ENCODE data around the gene GLI2.

Gene GLI2

GRCh38 chr2:120750488-120751210 lies 15.0 kb downstream of the GLI2 start:
- Histone ChIP-seq H3K9ac (peak overlapping the region in 2 of 11 experiments; percentile 61 to 65; a peak in 3 of 22 replicates), H3K4me2 (peak overlapping the region in 10 of 11 experiments; percentile 23 to 89 (median 78); a peak in 18 of 22 replicates), H4K20me1 (0 out of 22 replicates have a peak, but pooled peaks cover 0 to 1% (median 0%) of the 10 kb centered on the region in 11 experiments), H3K4me3 (peak overlapping the region in 1 of 10 experiments; percentile 31; a peak in 1 of 20 replicates), H3K36me3 (no peaks in the 10 kb centered on the region), H3K27me3 (no peaks in the 10 kb centered on the region), H3K27ac (peak overlapping the region in 3 of 11 experiments; percentile 57 to 67 (median 60); a peak in 6 of 22 replicates), H3K4me1 (peaks cover 6 to 25% (median 21%) of the 10 kb centered on the region in 10 experiments; a peak in 19 of 20 replicates), H3K9me3 (replicated peaks in 1 of 11) (no peaks in the 10 kb centered on the region)
- no peak for TF ChIP-seq Cebpa-rat (IDR thresholded peaks at IDR 0.05)

- H4K20me1 ChIP-seq, result no peaks in the 10 kb centered on the region
- H3K9ac ChIP-seq, result no peak overlapping the region
- no peaks in the 10 kb centered on the region for H3K27me3 ChIP-seq
- no peak overlapping the region for H3K4me3 ChIP-seq
- H3K27ac ChIP-seq, result no peak overlapping the region
- TF ChIP-seq Cebpa-rat (IDR thresholded peaks at IDR 0.05), result no peak
- no peaks in the 10 kb centered on the region; a peak in 1 of 22 replicates for H3K9me3 ChIP-seq (replicated peaks in 1 of 11)
- H3K36me3 ChIP-seq, result no peaks in the 10 kb centered on the region
- no peak overlapping the region for H3K4me2 ChIP-seq
- H3K4me1 ChIP-seq, result peaks cover 6 to 25% (median 21%) of the 10 kb centered on the region in 10 experiments; a peak in 19 of 20 replicates
Measured at GRCh38 chr2:120751553-120751952, 15.9 kb downstream of the GLI2 start.

- Histone ChIP-seq H3K36me3 (no peaks in the 10 kb centered on the region), H3K4me1 (peaks cover 13 to 32% (median 29%) of the 10 kb centered on the region in 10 experiments; a peak in 19 of 20 replicates), H3K4me2 (no peak overlapping the region), H3K27ac (no peak overlapping the region), H3K27me3 (no peaks in the 10 kb centered on the region), H3K9ac (no peak overlapping the region), H3K9me3 (replicated peaks in 1 of 11) (peaks cover 0 to 3% (median 0%) of the 10 kb centered on the region in 11 experiments; a peak in 1 of 22 replicates), H3K4me3 (no peak overlapping the region), H4K20me1 (no peaks in the 10 kb centered on the region)
- TF ChIP-seq Cebpa-rat (IDR thresholded peaks at IDR 0.05), result no peak
Measured at GRCh38 chr2:120754067-120754960, 18.6 kb downstream of the GLI2 start.

GRCh38 chr2:120758181-120759144 lies 22.8 kb downstream of the GLI2 start:
- H4K20me1 ChIP-seq, result no peaks in the 10 kb centered on the region
- peak overlapping the region; percentile 8 to 48 (median 22); a peak in 16 of 22 replicates for H3K4me2 ChIP-seq
- H3K4me1 ChIP-seq, result peaks cover 7 to 24% (median 21%) of the 10 kb centered on the region in 10 experiments; a peak in 17 of 20 replicates
- no peaks in the 10 kb centered on the region for H3K27me3 ChIP-seq
- H3K36me3 ChIP-seq, result no peaks in the 10 kb centered on the region
- H3K27ac ChIP-seq, result no peak overlapping the region
- no peak overlapping the region; a peak in 1 of 22 replicates for H3K9ac ChIP-seq
- peaks cover 0 to 3% (median 0%) of the 10 kb centered on the region in 11 experiments; a peak in 1 of 22 replicates for H3K9me3 ChIP-seq (replicated peaks in 1 of 11)
- no peak for TF ChIP-seq Cebpa-rat (IDR thresholded peaks at IDR 0.05)
- no peak overlapping the region for H3K4me3 ChIP-seq

GRCh38 chr2:120759543-120760331 lies 24.1 kb downstream of the GLI2 start:
- peaks cover 0 to 3% (median 0%) of the 10 kb centered on the region in 11 experiments; a peak in 1 of 22 replicates for H3K9me3 ChIP-seq (replicated peaks in 1 of 11)
- TF ChIP-seq Cebpa-rat (IDR thresholded peaks at IDR 0.05), result no peak
- peak overlapping the region in 7 of 11 experiments; percentile 11 to 48 (median 35); a peak in 10 of 22 replicates for H3K4me2 ChIP-seq
- H3K4me1 ChIP-seq, result peaks cover 7 to 27% (median 21%) of the 10 kb centered on the region in 10 experiments; a peak in 17 of 20 replicates
- no peaks in the 10 kb centered on the region for H3K27me3 ChIP-seq
- no peaks in the 10 kb centered on the region for H4K20me1 ChIP-seq
- H3K27ac ChIP-seq, result no peak overlapping the region
- H3K9ac ChIP-seq, result no peak overlapping the region
- H3K36me3 ChIP-seq, result no peaks in the 10 kb centered on the region
- H3K4me3 ChIP-seq, result no peak overlapping the region

GRCh38 chr2:120760446-120761135 lies 24.9 kb downstream of the GLI2 start:
- peak in 10 of 11 experiments; percentile 14 to 91 (median 50); a peak in 12 of 22 replicates for TF ChIP-seq Cebpa-rat (IDR thresholded peaks at IDR 0.05)
- no peak overlapping the region for H3K4me3 ChIP-seq
- no peak overlapping the region for H3K27ac ChIP-seq
- H3K4me2 ChIP-seq, result no peak overlapping the region; a peak in 2 of 22 replicates
- peaks cover 0 to 3% (median 0%) of the 10 kb centered on the region in 11 experiments; a peak in 1 of 22 replicates for H3K9me3 ChIP-seq (replicated peaks in 1 of 11)
- peaks cover 7 to 33% (median 22%) of the 10 kb centered on the region in 10 experiments; a peak in 17 of 20 replicates for H3K4me1 ChIP-seq
- H3K9ac ChIP-seq, result no peak overlapping the region
- H3K36me3 ChIP-seq, result no peaks in the 10 kb centered on the region
- no peaks in the 10 kb centered on the region for H3K27me3 ChIP-seq
- H4K20me1 ChIP-seq, result no peaks in the 10 kb centered on the region; a peak in 1 of 22 replicates
